Measurements from ENCODE around the gene PSMB8. TPM values are rescaled to one million over a fixed set of nuclear protein-coding genes. Genes with fewer than 3 reads are reported as not detected.

Gene PSMB8
- total RNA-seq, 4 donors from 2014 or later = 9.4 to 95.2 (median 72.6) TPM

- no peaks in the 10 kb centered on the region for H3K36me3 ChIP-seq
- TF ChIP-seq EP300 (IDR thresholded peaks at IDR 0.05; ENCODE audit: low read depth) (no peak), POLR2AphosphoS5 (IDR thresholded peaks at IDR 0.05) (no peak), CTCF (IDR thresholded peaks at IDR 0.05) (no peak), POLR2A (IDR thresholded peaks at IDR 0.05) (no peak)
- no peak overlapping the region for H3K4me3 ChIP-seq
- intact Hi-C loops (cut with DNase I; ENCODE audit: low total_unique reads) = loop anchor here (1.0 kb wide), 2 partner anchors 25 to 99 kb away; no protein-coding TSS in a partner anchor
- no peaks in the 10 kb centered on the region for H3K27me3 ChIP-seq
- H3K27ac ChIP-seq = peak overlapping the region; percentile 12 to 51 (median 46)
- no peak for DNase-seq
- WGBS, 2 donors (ENCODE audit: low coverage in 1 of 2) = 76 to 83% methylated on average over 5 of the region's 5 CpGs
- H3K9me3 ChIP-seq = no peaks in the 10 kb centered on the region
- in situ Hi-C loops (cut with MboI; ENCODE audit: low pct_ligation_motif_present in 1 of 4, low pct_unique_long_range_greater_than_20kb in 1 of 4, low sequenced_read_pairs in 3 of 4) = loop anchor here (5.0 to 25.0 kb wide), 5 partner anchors 55 to 100 kb away; partner anchors contain the start of gene HLA-DMB (in 1 of the 4)
- peaks cover 4 to 20% (median 8%) of the 10 kb centered on the region in 4 donors for H3K4me1 ChIP-seq
Observed at GRCh38 chr6:32887616-32888015, 43.8 kb upstream of the PSMB8 start.

GRCh38 chr6:32886681-32887383, 43.0 kb upstream of the PSMB8 start:
- in situ Hi-C loops (cut with MboI; ENCODE audit: low pct_ligation_motif_present in 1 of 4, low pct_unique_long_range_greater_than_20kb in 1 of 4, low sequenced_read_pairs in 3 of 4) = loop anchor here (5.0 to 25.0 kb wide), 5 partner anchors 55 to 100 kb away; partner anchors contain the start of gene HLA-DMB (in 1 of the 4)

GRCh38 chr6:32885698-32886286, 41.9 kb upstream of the PSMB8 start:
- no peak overlapping the region for H3K4me3 ChIP-seq
- H3K36me3 ChIP-seq = no peaks in the 10 kb centered on the region
- DNase-seq = no peak
- no peaks in the 10 kb centered on the region for H3K9me3 ChIP-seq
- intact Hi-C loops (cut with DNase I; ENCODE audit: low total_unique reads) = no loop called here
- no peak overlapping the region for H3K27ac ChIP-seq
- no peaks in the 10 kb centered on the region for H3K27me3 ChIP-seq
- H3K4me1 ChIP-seq = peaks cover 4 to 20% (median 8%) of the 10 kb centered on the region in 4 donors
- in situ Hi-C loops (cut with MboI; ENCODE audit: low pct_ligation_motif_present in 1 of 4, low pct_unique_long_range_greater_than_20kb in 1 of 4, low sequenced_read_pairs in 3 of 4) = loop anchor here (5.0 to 25.0 kb wide), 5 partner anchors 57 to 102 kb away; partner anchors contain the start of gene HLA-DMB (in 1 of the 4)
- no peak for TF ChIP-seq EP300 (IDR thresholded peaks at IDR 0.05; ENCODE audit: low read depth)
- TF ChIP-seq CTCF (IDR thresholded peaks at IDR 0.05) = peak; percentile 65 to 77 (median 66)
- no peak for TF ChIP-seq POLR2A (IDR thresholded peaks at IDR 0.05)
- WGBS, 2 donors (ENCODE audit: low coverage in 1 of 2) = 43 to 61% methylated on average over 2 to 4 of the region's 4 CpGs

More at GRCh38 chr6:32886681-32887383, 43.0 kb upstream of the PSMB8 start:
- 32 to 40% methylated on average over 3 of the region's 3 CpGs for WGBS, 2 donors (ENCODE audit: low coverage in 1 of 2)
- DNase-seq = no peak
- no peaks in the 10 kb centered on the region for H3K27me3 ChIP-seq
- H3K36me3 ChIP-seq = no peaks in the 10 kb centered on the region
- H3K4me1 ChIP-seq = peaks cover 4 to 20% (median 8%) of the 10 kb centered on the region in 4 donors
- H3K4me3 ChIP-seq = no peak overlapping the region
- intact Hi-C loops (cut with DNase I; ENCODE audit: low total_unique reads) = loop anchor here (1.0 kb wide), 2 partner anchors 25 to 99 kb away; no protein-coding TSS in a partner anchor
- TF ChIP-seq EP300 (IDR thresholded peaks at IDR 0.05; ENCODE audit: low read depth) (no peak), POLR2AphosphoS5 (IDR thresholded peaks at IDR 0.05) (peak in 1 of 3 donors; percentile 32)
- no peaks in the 10 kb centered on the region for H3K9me3 ChIP-seq
- H3K27ac ChIP-seq = peak overlapping the region; percentile 12 to 51 (median 46)

- no peak for DNase-seq
- TF ChIP-seq POLR2A (IDR thresholded peaks at IDR 0.05) = no peak
- no peak for TF ChIP-seq EP300 (IDR thresholded peaks at IDR 0.05; ENCODE audit: low read depth)
- no peak for TF ChIP-seq CTCF (IDR thresholded peaks at IDR 0.05)
- TF ChIP-seq POLR2AphosphoS5 (IDR thresholded peaks at IDR 0.05) = no peak
- H3K27ac ChIP-seq = no peak overlapping the region
- in situ Hi-C loops (cut with MboI; ENCODE audit: low pct_ligation_motif_present in 1 of 4, low pct_unique_long_range_greater_than_20kb in 1 of 4, low sequenced_read_pairs in 3 of 4) = loop anchor here in 3 of 4 donors (10.0 to 25.0 kb wide), 3 partner anchors 91 to 104 kb away; no protein-coding TSS in a partner anchor
- no peaks in the 10 kb centered on the region for H3K9me3 ChIP-seq
- H3K27me3 ChIP-seq = no peaks in the 10 kb centered on the region
- WGBS, 2 donors (ENCODE audit: low coverage in 1 of 2) = 50 to 54% methylated on average over 1 to 5 of the region's 5 CpGs
- H3K4me1 ChIP-seq = peaks cover 4 to 20% (median 8%) of the 10 kb centered on the region in 4 donors
- no peaks in the 10 kb centered on the region for H3K36me3 ChIP-seq
- no peak overlapping the region for H3K4me3 ChIP-seq
- intact Hi-C loops (cut with DNase I; ENCODE audit: low total_unique reads) = no loop called here
Observed at GRCh38 chr6:32883789-32884188, 39.9 kb upstream of the PSMB8 start.
